SU-DHL-6 (cell line): ENCODE results near the gene SPATC1L.

Experiments
- CTCF ChIP-seq: fragments of 200-600 bp; sonication (generic); IDR thresholded peaks from one replicate; pipeline ENCODE4 v1.5.1; 2017; ENCODE audit warnings: antibody characterized with exemption, mild to moderate bottlenecking, low read length, moderate library complexity; ENCODE audit not compliant: insufficient read depth, poor library complexity, severe bottlenecking
- EZH2phosphoT487 ChIP-seq: fragments of 200-600 bp; sonication (generic), shearing (Covaris generic); conservative IDR thresholded peaks from 2 replicates; pipeline ENCODE4 v1.6.1; 2018; ENCODE audit warnings: mild to moderate bottlenecking, antibody characterized with exemption, low read length, moderate library complexity, mixed read lengths

GRCh38 chr21:46157987-46158451, 26.2 kb downstream of the SPATC1L start:
- TF ChIP-seq CTCF (no peak), EZH2phosphoT487 (no peak)
